HG02642 (cell line): Measurements from ENCODE around the gene EPHA3.

Source experiments
- ATAC-seq: cut with Tn5 transposase; IDR thresholded peaks from one replicate; pipeline ENCODE4 v1.9.1; 2021; ENCODE audit warnings: mild to moderate bottlenecking; ENCODE audit not compliant: unreplicated experiment, poor library complexity

Gene EPHA3

GRCh38 chr3:89426060-89426459 is 318.6 kb downstream of the EPHA3 start:
- no peak for ATAC-seq

GRCh38 chr3:89434621-89435380 is 327.4 kb downstream of the EPHA3 start:
- ATAC-seq = no peak

- ATAC-seq = no peak
These were observed 329.4 kb downstream of the EPHA3 start for GRCh38 chr3:89436846-89437245.

GRCh38 chr3:89440386-89440785 is 333.0 kb downstream of the EPHA3 start:
- no peak for ATAC-seq

- no peak for ATAC-seq
These were observed 333.7 kb downstream of the EPHA3 start for GRCh38 chr3:89441141-89441540.

GRCh38 chr3:89446593-89446992 is 339.2 kb downstream of the EPHA3 start:
- ATAC-seq = no peak

- no peak for ATAC-seq
These were observed 339.8 kb downstream of the EPHA3 start for GRCh38 chr3:89447243-89447642.

GRCh38 chr3:89449086-89449485 is 341.7 kb downstream of the EPHA3 start:
- ATAC-seq = no peak

- no peak for ATAC-seq
These were observed 344.6 kb downstream of the EPHA3 start for GRCh38 chr3:89452066-89452465.

GRCh38 chr3:89455240-89455639 is 347.8 kb downstream of the EPHA3 start:
- no peak for ATAC-seq

- ATAC-seq = no peak
These were observed 360.5 kb downstream of the EPHA3 start for GRCh38 chr3:89467898-89468363.

- no peak for ATAC-seq
These were observed 364.7 kb downstream of the EPHA3 start for GRCh38 chr3:89472101-89472500.

- ATAC-seq = no peak
These were observed 367.1 kb downstream of the EPHA3 start for GRCh38 chr3:89474333-89475130.

GRCh38 chr3:89488800-89489580 is 381.6 kb downstream of the EPHA3 start:
- no peak for ATAC-seq

- ATAC-seq = no peak
These were observed 382.7 kb downstream of the EPHA3 start for GRCh38 chr3:89490129-89490528.

GRCh38 chr3:89494734-89495133 is 387.3 kb downstream of the EPHA3 start:
- ATAC-seq = no peak

GRCh38 chr3:89503891-89504391 is 396.5 kb downstream of the EPHA3 start:
- ATAC-seq = no peak

GRCh38 chr3:89504432-89504831 is 397.0 kb downstream of the EPHA3 start:
- ATAC-seq = no peak

- no peak for ATAC-seq
These were observed 399.2 kb downstream of the EPHA3 start for GRCh38 chr3:89506462-89507103.

- no peak for ATAC-seq
These were observed 413.9 kb downstream of the EPHA3 start for GRCh38 chr3:89521328-89521727.
